GM21526 (cell line): ENCODE results near the gene SLC9A8.
"Not testable (repeated sequence)": the region's sequence is repeated elsewhere in the genome, so short reads cannot be mapped to it uniquely, and the experiment has no call there.

ENCODE experiments used
- ATAC-seq: cut with Tn5 transposase; IDR thresholded peaks from one replicate; pipeline ENCODE4 v1.9.1; 2021; ENCODE audit warnings: moderate library complexity; ENCODE audit not compliant: unreplicated experiment, low FRiP score

The SLC9A8 gene

GRCh38 chr20:49786668-49787370 is 25.8 kb upstream of the SLC9A8 start:
- ATAC-seq = no peak

GRCh38 chr20:49787371-49788357 is 25.0 kb upstream of the SLC9A8 start:
- no peak for ATAC-seq

- ATAC-seq = no peak
These were observed 22.4 kb upstream of the SLC9A8 start for GRCh38 chr20:49790077-49790798.

- no peak for ATAC-seq
These were observed 21.5 kb upstream of the SLC9A8 start for GRCh38 chr20:49791165-49791564.

GRCh38 chr20:49792006-49792405 is 20.6 kb upstream of the SLC9A8 start:
- ATAC-seq = no peak

GRCh38 chr20:49792611-49793010 is 20.0 kb upstream of the SLC9A8 start:
- ATAC-seq = no peak

- no peak for ATAC-seq
These were observed 18.1 kb upstream of the SLC9A8 start for GRCh38 chr20:49794336-49795134.

GRCh38 chr20:49795135-49795424 is 17.5 kb upstream of the SLC9A8 start:
- ATAC-seq = no peak

GRCh38 chr20:49796600-49797343 is 15.9 kb upstream of the SLC9A8 start:
- ATAC-seq = no peak

- ATAC-seq = no peak
These were observed 15.3 kb upstream of the SLC9A8 start for GRCh38 chr20:49797344-49797615.

- no peak for ATAC-seq
These were observed 13.9 kb upstream of the SLC9A8 start for GRCh38 chr20:49798718-49799117.

GRCh38 chr20:49799698-49800097 is 12.9 kb upstream of the SLC9A8 start:
- ATAC-seq = no peak

- no peak for ATAC-seq
These were observed 9.2 kb upstream of the SLC9A8 start for GRCh38 chr20:49803418-49803817.

- no peak for ATAC-seq
These were observed 8.3 kb upstream of the SLC9A8 start for GRCh38 chr20:49804364-49804763.

- not testable (repeated sequence) for ATAC-seq
These were observed 7.3 kb upstream of the SLC9A8 start for GRCh38 chr20:49805224-49805876.

GRCh38 chr20:49808753-49809152 is 3.9 kb upstream of the SLC9A8 start:
- ATAC-seq = no peak

- ATAC-seq = no peak
These were observed 2.7 kb upstream of the SLC9A8 start for GRCh38 chr20:49809803-49810359.

GRCh38 chr20:49810491-49811190 is 2.0 kb upstream of the SLC9A8 start:
- no peak for ATAC-seq
